ENCODE data around the gene LCORL. TPM values are rescaled to one million over a fixed set of nuclear protein-coding genes. Genes with fewer than 3 reads are reported as not detected.
"Not testable (repeated sequence)": the region's sequence is repeated elsewhere in the genome, so short reads cannot be mapped to it uniquely, and the experiment has no call there.

Gene LCORL
- total RNA-seq, 4 donors from 2014 or later = 11.4 to 23.6 (median 13.0) TPM

GRCh38 chr4:17869327-17869726 is 152.2 kb downstream of the LCORL start:
- TF ChIP-seq CTCF (IDR thresholded peaks at IDR 0.05) = no peak
- no peak for DNase-seq (ENCODE audit: low spot score)
- no peak for ATAC-seq (ENCODE audit: low FRiP score)

- DNase-seq (ENCODE audit: low spot score) = no peak
- ATAC-seq (ENCODE audit: low FRiP score) = no peak
- TF ChIP-seq CTCF (IDR thresholded peaks at IDR 0.05) = no peak
These were observed 154.3 kb downstream of the LCORL start for GRCh38 chr4:17867276-17867675.

- no peak for ATAC-seq (ENCODE audit: low FRiP score)
- DNase-seq (ENCODE audit: low spot score) = no peak
- TF ChIP-seq CTCF (IDR thresholded peaks at IDR 0.05) = no peak
These were observed 154.7 kb downstream of the LCORL start for GRCh38 chr4:17866810-17867209.

GRCh38 chr4:17865866-17866363 is 155.6 kb downstream of the LCORL start:
- no peak for DNase-seq (ENCODE audit: low spot score)
- TF ChIP-seq CTCF (IDR thresholded peaks at IDR 0.05) = no peak
- ATAC-seq (ENCODE audit: low FRiP score) = no peak

- ATAC-seq (ENCODE audit: low FRiP score); DNase-seq (ENCODE audit: low spot score): not testable (repeated sequence)
These were observed 159.6 kb downstream of the LCORL start for GRCh38 chr4:17861906-17862305.

GRCh38 chr4:17859793-17860406 is 161.7 kb downstream of the LCORL start:
- DNase-seq (ENCODE audit: low spot score) = no peak
- ATAC-seq (ENCODE audit: low FRiP score) = no peak
- TF ChIP-seq CTCF (IDR thresholded peaks at IDR 0.05) = no peak

GRCh38 chr4:17854036-17854435 is 167.5 kb downstream of the LCORL start:
- no peak for TF ChIP-seq CTCF (IDR thresholded peaks at IDR 0.05)
- DNase-seq (ENCODE audit: low spot score) = no peak

More at GRCh38 chr4:17854036-17854435, 167.5 kb downstream of the LCORL start:
- no peak for ATAC-seq (ENCODE audit: low FRiP score)

All from omental fat pad (tissue), 4 donors.